Lung (tissue), 12 donors: ENCODE measurements around the gene TMEM250. TPM values are rescaled to one million over a fixed set of nuclear protein-coding genes. Genes with fewer than 3 reads are reported as not detected.

Experiments
- ATAC-seq: fragments of 200-7000 bp; cut with Tn5 transposase; one replicate; pipeline ENCODE4 v1.9.1; 2020; ENCODE audit warnings: moderate number of reproducible peaks; ENCODE audit not compliant: insufficient read depth, low FRiP score
- DNase-seq, 3 donors: peaks; one replicate each; pipeline ENCODE4 v3.0.0-alpha.2; 2013 to 2017
- H3K27ac ChIP-seq, 2 donors: one replicate each; pipeline ENCODE4 v1.5.1; 2013; ENCODE audit warnings: mild to moderate bottlenecking in 2 of 2, moderate library complexity in 2 of 2, control low read depth in 1 of 2, inconsistent platforms in 1 of 2, low read depth in 1 of 2, low read length in 1 of 2
- H3K27me3 ChIP-seq, 3 donors: one replicate each; pipeline ENCODE4 v1.5.1; 2013; ENCODE audit warnings: low read length in 2 of 3; ENCODE audit not compliant: control insufficient read depth in 3 of 3, insufficient read depth in 3 of 3
- H3K36me3 ChIP-seq, 4 donors: one replicate each; pipeline ENCODE4 v1.5.1; 2013; ENCODE audit warnings: low read length in 4 of 4, mild to moderate bottlenecking in 1 of 4, moderate library complexity in 1 of 4; ENCODE audit not compliant: control insufficient read depth in 4 of 4, insufficient read depth in 4 of 4
- H3K4me1 ChIP-seq, 5 donors: one replicate each; pipeline ENCODE4 v1.5.1; 2013; ENCODE audit warnings: low read length in 5 of 5, mild to moderate bottlenecking in 2 of 5, moderate library complexity in 1 of 5; ENCODE audit not compliant: control insufficient read depth in 5 of 5, insufficient read depth in 5 of 5
- H3K4me3 ChIP-seq: one replicate; pipeline ENCODE4 v1.5.1; 2013; ENCODE audit warnings: mild to moderate bottlenecking, control low read depth, moderate library complexity
- H3K9ac ChIP-seq, 2 donors: one replicate each; pipeline ENCODE4 v1.5.1; 2013; ENCODE audit warnings: low read length in 2 of 2, control low read depth in 1 of 2; ENCODE audit not compliant: insufficient read depth in 1 of 2
- H3K9me3 ChIP-seq, 4 donors: one replicate each; pipeline ENCODE4 v1.5.1; 2013; ENCODE audit warnings: low read length in 3 of 4, mild to moderate bottlenecking in 1 of 4, moderate library complexity in 1 of 4; ENCODE audit not compliant: control insufficient read depth in 4 of 4, insufficient read depth in 3 of 4
- CTCF ChIP-seq: IDR thresholded peaks from 2 replicates; pipeline ENCODE4 v1.5.1; 2012; ENCODE audit warnings: mild to moderate bottlenecking; ENCODE audit errors: control extremely low read depth, extremely low read depth
- WGBS, 2 donors: extraction: QIAGEN DNeasy Blood & Tissue Kit; methylation state at CpG; one replicate each; pipeline ENCODE4 v1.1.7; 2013; 5-methylcytosine and 5-hydroxymethylcytosine counted together
- polyA plus RNA-seq, 2 donors: library from polyadenylated mRNA; stranded (reverse); fragments of 200-250 nt; gene quantifications; one replicate each; pipeline ENCODE4 v1.2.1, GENCODE V29; 2013
- total RNA-seq, 2 donors: library from RNA; depleted of rRNA in 1 of 2; stranded (reverse); fragments of >200 nt in 1 of 2; gene quantifications; one replicate each; pipeline ENCODE4 v1.2.1, GENCODE V29; 2014 to 2021
- donor health status: control.
- donor health status: control.
- donor health status: Bipolar disorder and iron deficiency.
- donor health status: healthy.
- donor health status: DM: yes; HTN: yes; CAD: no.

TMEM250 gene
- total and polyA plus RNA-seq, 4 donors: 13.0 to 47.9 (median 27.2) TPM

GRCh38 chr9:136140046-136140445 is 21.4 kb upstream of the TMEM250 start:
- H3K27ac ChIP-seq: no peak overlapping the region

DNA sequence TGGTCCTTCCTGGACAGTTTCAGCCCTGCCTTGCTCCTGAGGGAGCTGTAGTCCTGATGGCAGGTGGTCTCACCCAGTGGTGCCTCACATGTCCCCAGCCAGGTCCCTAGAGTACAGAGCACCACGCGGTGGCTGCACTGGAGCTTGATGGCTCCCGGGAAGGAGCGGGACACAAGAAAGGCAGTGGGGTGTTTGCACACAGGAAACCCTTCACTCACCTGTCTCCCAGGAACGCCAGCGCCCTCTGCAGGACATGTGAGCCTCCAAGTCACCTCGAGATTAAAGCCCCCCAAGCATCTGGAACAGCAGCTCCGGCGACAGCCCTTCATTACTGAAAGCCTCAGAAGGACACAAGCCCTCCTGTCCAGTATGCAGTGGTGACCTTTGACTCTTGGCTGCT is 19.9 kb upstream of the TMEM250 start:
- DNase-seq (peak; percentile 19 to 44 (median 29)), ATAC-seq (no peak)
- H3K36me3 ChIP-seq: no peaks in the 10 kb centered on the region
- WGBS, 2 donors: 17 to 20% methylated on average over 9 of the region's 9 CpGs
- no peak for TF ChIP-seq CTCF
- no peak overlapping the region for H3K4me3 ChIP-seq
- H3K27ac ChIP-seq: no peak overlapping the region
- no peak overlapping the region for H3K9ac ChIP-seq
- peaks cover 3 to 23% (median 15%) of the 10 kb centered on the region in 3 donors for H3K27me3 ChIP-seq
- H3K9me3 ChIP-seq: no peaks in the 10 kb centered on the region
- peaks cover 0 to 7% (median 2%) of the 10 kb centered on the region in 5 donors for H3K4me1 ChIP-seq

More at GRCh38 chr9:136140046-136140445, 21.4 kb upstream of the TMEM250 start:
- Histone ChIP-seq H3K4me3 (no peak overlapping the region), H3K4me1 (peaks cover 0 to 8% (median 0%) of the 10 kb centered on the region in 5 donors), H3K27me3 (peaks cover 3 to 10% (median 4%) of the 10 kb centered on the region in 3 donors), H3K9me3 (no peaks in the 10 kb centered on the region), H3K36me3 (no peaks in the 10 kb centered on the region), H3K9ac (no peak overlapping the region)
- no peak for TF ChIP-seq CTCF
- 78 to 88% methylated on average over 5 of the region's 5 CpGs for WGBS, 2 donors
- ATAC-seq: no peak
- DNase-seq: no peak

- DNase-seq: no peak
- WGBS, 2 donors: 68 to 81% methylated on average over 27 of the region's 27 CpGs
- no peak overlapping the region for H3K27ac ChIP-seq
Observed at GRCh38 chr9:136137321-136138265, 18.9 kb upstream of the TMEM250 start.

More at GRCh38 chr9:136137321-136138265, 18.9 kb upstream of the TMEM250 start:
- no peak for TF ChIP-seq CTCF
- H3K9ac ChIP-seq: no peak overlapping the region
- peaks cover 0 to 9% (median 0%) of the 10 kb centered on the region in 5 donors for H3K4me1 ChIP-seq
- no peaks in the 10 kb centered on the region for H3K36me3 ChIP-seq
- no peak for ATAC-seq
- H3K27me3 ChIP-seq: peaks cover 1 to 24% (median 16%) of the 10 kb centered on the region in 3 donors
- H3K4me3 ChIP-seq: no peak overlapping the region
- no peaks in the 10 kb centered on the region for H3K9me3 ChIP-seq
